Stimulated activated CD4-positive, alpha-beta T cell treated with anti-CD3 and anti-CD28 coated beads, TNF-alpha, amount 100 ng/mL, for 4 hours (primary cell): Measurements from ENCODE around the gene SRM.
"Not testable (repeated sequence)": the region's sequence is repeated elsewhere in the genome, so short reads cannot be mapped to it uniquely, and the experiment has no call there.

ENCODE experiments used
- DNase-seq, 3 experiments: peaks; one replicate each; pipeline ENCODE4 v3.0.0-alpha.2; 2020; ENCODE audit warnings: low read depth in 3 of 3

Gene SRM

GRCh38 chr1:11044849-11045427 is 14.9 kb downstream of the SRM start:
- DNase-seq: no peak

DNA sequence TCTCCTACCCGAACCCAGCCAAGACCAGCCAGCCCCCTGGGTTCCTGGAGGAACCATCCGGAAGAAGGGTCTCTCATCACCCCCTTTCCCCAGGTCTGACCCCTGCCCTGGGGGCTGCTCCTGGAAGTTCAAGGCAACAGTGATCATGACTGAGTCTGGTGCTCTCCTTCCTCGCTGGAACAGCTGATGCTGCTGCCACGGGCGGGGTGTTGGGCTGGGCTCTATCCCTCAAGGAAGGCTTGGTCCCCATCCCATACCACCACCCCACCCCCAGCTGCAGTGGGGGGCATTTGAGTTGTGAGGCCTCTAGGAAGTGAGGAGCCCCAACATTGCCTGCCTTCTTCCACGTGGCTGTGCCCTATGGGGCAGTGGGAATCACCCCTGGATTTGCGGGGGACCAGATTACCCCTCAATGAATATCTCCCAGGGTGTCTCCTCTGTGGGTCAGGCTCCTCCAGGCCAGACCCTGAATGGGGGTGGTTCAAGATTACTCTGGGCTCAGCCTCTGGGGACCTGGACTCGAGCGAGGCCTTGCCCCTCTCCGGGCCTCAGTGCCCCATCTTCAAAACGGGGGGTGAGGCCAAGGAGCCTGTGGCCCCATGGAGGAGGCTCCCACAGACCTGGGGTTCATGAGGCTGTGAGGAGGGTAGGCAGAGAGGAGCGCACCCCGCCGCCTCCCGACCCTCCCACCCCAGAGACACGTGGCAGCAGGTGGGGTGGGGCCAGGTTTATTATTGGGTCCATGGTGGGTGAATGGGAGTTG is 15.6 kb downstream of the SRM start:
- DNase-seq: no peak

GRCh38 chr1:11042995-11043874 is 16.6 kb downstream of the SRM start:
- DNase-seq: no peak

DNA sequence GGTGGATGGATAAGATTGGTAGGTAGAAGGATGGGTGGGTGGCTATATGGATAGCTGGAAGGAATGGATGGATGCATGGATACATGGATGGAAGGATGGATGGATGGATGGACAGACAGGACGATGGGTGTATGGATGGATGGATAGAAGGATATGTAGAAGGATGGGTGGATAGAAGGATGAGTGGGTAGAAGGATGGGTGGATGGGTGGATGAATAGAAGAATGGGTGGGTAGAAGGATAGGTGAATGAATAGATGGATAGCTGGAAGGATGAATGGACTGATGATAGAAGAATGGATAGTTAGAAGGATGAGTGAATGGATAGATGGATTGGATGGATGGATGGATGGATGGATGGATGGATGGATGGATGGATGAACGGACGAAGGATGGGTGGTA is 17.8 kb downstream of the SRM start:
- no peak for DNase-seq

- DNase-seq: no peak
These were observed 18.8 kb downstream of the SRM start for GRCh38 chr1:11041048-11041447.

DNA sequence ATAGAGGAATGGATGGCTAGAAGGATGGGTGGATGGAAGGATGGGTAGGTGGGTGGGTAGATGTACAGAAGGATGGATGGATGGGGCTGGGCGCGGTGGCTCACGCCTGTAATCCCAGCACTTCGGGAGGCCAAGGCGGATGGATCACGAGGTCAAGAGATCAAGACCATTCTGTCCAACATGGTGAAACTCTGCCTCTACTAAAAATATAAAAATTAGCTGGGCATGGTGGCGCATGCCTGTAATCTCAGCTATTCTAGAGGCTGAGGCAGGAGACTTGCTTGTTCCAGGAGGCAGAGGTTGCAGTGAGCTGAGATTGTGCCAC is 19.8 kb downstream of the SRM start:
- DNase-seq: not testable (repeated sequence)

DNA sequence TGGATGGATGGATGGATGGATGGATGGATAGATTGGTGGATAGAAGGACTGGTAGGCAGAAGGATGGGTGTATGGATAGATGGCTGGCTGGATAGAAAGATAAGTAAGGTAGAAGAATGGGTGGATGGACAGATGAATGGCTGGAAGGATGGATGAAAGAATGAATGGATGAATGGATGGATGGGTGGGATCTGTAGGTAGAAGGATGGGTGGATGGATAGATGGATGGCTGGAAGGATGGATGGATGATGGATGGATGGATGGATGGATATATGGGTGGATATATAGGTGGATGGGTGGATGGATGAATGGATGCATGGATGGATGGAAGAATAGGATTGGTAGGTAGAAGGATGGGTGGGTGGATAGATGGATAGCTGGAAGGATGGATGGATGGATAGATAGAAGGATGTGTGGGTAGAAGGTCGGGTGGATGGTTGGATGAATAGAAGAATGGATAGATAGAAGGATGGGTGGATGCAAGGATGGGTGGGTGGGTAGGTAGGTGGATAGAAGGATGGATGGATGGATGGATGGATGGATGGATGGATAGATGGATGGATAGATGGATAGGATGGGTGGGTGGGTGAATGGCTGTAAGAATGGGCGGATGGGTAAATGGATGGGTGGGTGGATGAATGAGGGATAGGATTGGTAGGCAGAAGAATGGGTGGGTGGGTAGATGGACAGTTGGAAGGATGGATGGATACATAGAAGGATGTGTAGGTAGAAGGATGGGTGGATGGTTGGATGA is 20.3 kb downstream of the SRM start:
- no peak for DNase-seq

GRCh38 chr1:11037740-11038182 is 22.1 kb downstream of the SRM start:
- DNase-seq: peak; percentile 72 to 85 (median 81)

GRCh38 chr1:11037019-11037739 is 22.6 kb downstream of the SRM start:
- not testable (repeated sequence) for DNase-seq

GRCh38 chr1:11031624-11032262 is 28.1 kb downstream of the SRM start:
- no peak for DNase-seq

GRCh38 chr1:11030865-11031264 is 29.0 kb downstream of the SRM start:
- DNase-seq: no peak

GRCh38 chr1:11028018-11028417 is 31.8 kb downstream of the SRM start:
- DNase-seq: no peak

DNA sequence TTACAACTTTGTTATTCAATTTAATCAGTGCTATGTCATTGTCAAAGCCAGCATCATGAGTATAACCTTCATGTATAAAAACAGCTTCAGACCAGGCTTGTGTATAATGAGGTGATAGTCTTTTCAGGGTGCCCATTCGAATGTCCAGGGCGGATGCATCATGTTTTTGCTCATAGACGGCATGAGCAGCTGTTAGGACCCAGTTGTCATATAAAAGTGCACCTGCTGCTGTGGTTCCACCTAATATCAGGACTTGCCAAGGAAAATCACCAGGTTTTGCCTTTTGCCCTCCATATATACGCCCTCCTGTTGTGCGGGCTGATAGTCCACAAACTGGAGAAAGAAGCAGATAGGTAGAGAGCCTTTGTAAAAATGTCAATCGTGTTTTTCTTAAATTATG is 32.5 kb downstream of the SRM start:
- DNase-seq: no peak

GRCh38 chr1:11026903-11027302 is 32.9 kb downstream of the SRM start:
- DNase-seq: no peak

DNA sequence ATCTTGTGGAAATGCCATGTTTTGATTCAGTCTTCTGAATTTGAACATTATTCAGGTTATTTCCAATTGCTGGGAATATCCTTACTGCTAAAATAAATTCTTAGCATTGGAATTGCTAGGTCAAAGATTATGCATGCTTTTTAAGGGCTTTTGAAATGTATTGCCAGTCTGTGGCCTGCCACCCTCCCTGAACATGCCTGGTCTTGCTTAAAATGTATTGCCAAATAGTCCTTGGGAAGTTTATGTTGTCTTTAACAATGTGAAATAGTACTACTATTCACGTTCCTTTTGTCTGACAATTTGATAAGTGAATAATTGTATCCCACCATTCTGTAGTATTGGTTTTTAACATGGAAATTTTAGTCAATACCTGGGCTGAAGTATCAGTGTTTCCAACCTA is 33.8 kb downstream of the SRM start:
- no peak for DNase-seq

DNA sequence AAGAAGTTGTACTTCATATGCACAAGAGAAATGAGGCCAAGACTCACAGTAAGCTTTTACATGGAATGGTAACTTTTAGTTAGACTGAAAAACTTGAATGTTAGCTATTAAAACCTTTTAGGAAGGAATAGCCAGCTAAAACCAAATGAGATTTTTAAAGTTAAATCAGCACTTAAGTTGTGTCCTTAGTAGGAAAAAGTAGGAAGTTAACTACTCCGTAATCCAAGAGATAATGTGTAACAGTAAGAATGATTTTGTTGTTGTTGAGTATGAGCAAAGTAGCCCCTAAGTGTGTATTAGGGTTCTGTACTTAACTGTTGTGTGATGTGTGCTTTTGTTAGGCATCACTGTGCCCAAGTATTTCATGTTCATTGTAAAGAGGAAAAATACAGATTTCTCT is 34.2 kb downstream of the SRM start:
- DNase-seq: no peak

DNA sequence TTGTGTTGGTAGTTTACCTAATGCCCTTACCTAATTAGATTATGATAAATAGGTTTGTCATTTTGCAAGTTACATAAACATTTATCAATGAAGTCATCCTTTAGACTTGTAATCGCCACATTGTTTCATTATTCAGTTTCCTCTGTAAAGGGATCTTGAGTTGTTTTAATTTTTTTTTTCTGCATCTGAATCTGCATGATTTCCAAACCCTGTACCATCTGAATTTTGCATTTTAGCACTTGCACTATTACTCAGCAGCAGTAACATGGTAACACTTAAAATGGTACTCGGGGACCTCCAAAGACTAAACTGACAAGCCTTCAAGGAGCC is 35.0 kb downstream of the SRM start:
- no peak for DNase-seq

GRCh38 chr1:11024154-11024873 is 35.5 kb downstream of the SRM start:
- DNase-seq: no peak

- DNase-seq: no peak
These were observed 36.6 kb downstream of the SRM start for GRCh38 chr1:11023201-11023600.

- DNase-seq: no peak
These were observed 39.8 kb downstream of the SRM start for GRCh38 chr1:11019971-11020370.
